Esophagus (tissue), 2 donors: ENCODE measurements around the gene KRTAP10-9. TPM values are rescaled to one million over a fixed set of nuclear protein-coding genes. Genes with fewer than 3 reads are reported as not detected.
"Not testable (repeated sequence)": the region's sequence is repeated elsewhere in the genome, so short reads cannot be mapped to it uniquely, and the experiment has no call there.

ENCODE experiments used
- H3K27ac ChIP-seq, 2 donors: one replicate each; pipeline ENCODE4 v1.5.1; 2013; ENCODE audit warnings: low read depth in 2 of 2, mild to moderate bottlenecking in 2 of 2, inconsistent platforms in 1 of 2, low read length in 1 of 2, moderate library complexity in 1 of 2
- H3K27me3 ChIP-seq, 2 donors: one replicate each; pipeline ENCODE4 v1.6.1; 2013; ENCODE audit warnings: low read length in 2 of 2, control low read depth in 1 of 2, mild to moderate bottlenecking in 1 of 2; ENCODE audit not compliant: insufficient read depth in 2 of 2, control insufficient read depth in 1 of 2
- H3K36me3 ChIP-seq, 2 donors: one replicate each; pipeline ENCODE4 v1.6.1; 2013; ENCODE audit warnings: low read length in 1 of 2; ENCODE audit not compliant: control insufficient read depth in 2 of 2, insufficient read depth in 2 of 2
- H3K4me1 ChIP-seq, 2 donors: one replicate each; pipeline ENCODE4 v1.6.1; 2013; ENCODE audit warnings: low read length in 1 of 2; ENCODE audit not compliant: control insufficient read depth in 2 of 2, insufficient read depth in 2 of 2
- H3K4me3 ChIP-seq, 2 donors: one replicate each; pipeline ENCODE4 v1.5.1; 2013; ENCODE audit warnings: low read length in 2 of 2, mild to moderate bottlenecking in 2 of 2, low read depth in 1 of 2, moderate library complexity in 1 of 2
- H3K9me3 ChIP-seq, 2 donors: one replicate each; pipeline ENCODE4 v1.6.1; 2013; ENCODE audit warnings: mild to moderate bottlenecking in 2 of 2, low read depth in 1 of 2, low read length in 1 of 2, moderate library complexity in 1 of 2; ENCODE audit not compliant: control insufficient read depth in 2 of 2, insufficient read depth in 1 of 2
- WGBS, 2 donors: extraction: QIAGEN DNeasy Blood & Tissue Kit; methylation state at CpG; one replicate each; pipeline ENCODE4 v1.1.7; 2013; 5-methylcytosine and 5-hydroxymethylcytosine counted together
- polyA plus RNA-seq, 2 donors: library from polyadenylated mRNA; stranded (reverse); fragments of 200-250 nt; gene quantifications; one replicate each; pipeline ENCODE4 v1.2.3, GENCODE V29; 2013
- donor health status: healthy with polysubstance abuse.
- donor health status: Bipolar disorder and iron deficiency.

The KRTAP10-9 gene
- polyA plus RNA-seq, 2 donors, result not detected

DNA sequence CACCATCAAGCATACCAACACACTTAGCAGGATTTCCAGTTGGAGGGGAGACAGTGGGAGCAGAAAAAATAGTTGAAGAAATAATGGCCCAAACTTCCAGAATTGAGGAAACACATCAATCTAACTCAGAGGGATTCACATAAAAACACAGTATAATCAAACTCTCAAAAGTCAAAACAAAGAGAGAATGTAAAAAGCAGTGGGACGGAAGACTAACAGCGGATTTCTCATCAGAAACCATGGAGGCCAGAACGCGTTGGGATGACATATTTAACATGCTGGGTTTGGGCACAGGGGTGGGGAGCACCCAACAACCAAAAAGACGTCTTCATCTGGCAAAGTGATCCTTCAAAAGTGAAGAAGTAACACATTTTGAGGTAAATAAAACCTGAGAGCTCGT is 7.0 kb upstream of the KRTAP10-9 start:
- Histone ChIP-seq H3K27ac (no peak overlapping the region), H3K36me3 (no peaks in the 10 kb centered on the region), H3K27me3 (no peaks in the 10 kb centered on the region), H3K9me3 (no peaks in the 10 kb centered on the region), H3K4me3 (no peak overlapping the region), H3K4me1 (no peaks in the 10 kb centered on the region)
- WGBS, 2 donors, result 90 to 91% methylated on average over 6 of the region's 6 CpGs

DNA sequence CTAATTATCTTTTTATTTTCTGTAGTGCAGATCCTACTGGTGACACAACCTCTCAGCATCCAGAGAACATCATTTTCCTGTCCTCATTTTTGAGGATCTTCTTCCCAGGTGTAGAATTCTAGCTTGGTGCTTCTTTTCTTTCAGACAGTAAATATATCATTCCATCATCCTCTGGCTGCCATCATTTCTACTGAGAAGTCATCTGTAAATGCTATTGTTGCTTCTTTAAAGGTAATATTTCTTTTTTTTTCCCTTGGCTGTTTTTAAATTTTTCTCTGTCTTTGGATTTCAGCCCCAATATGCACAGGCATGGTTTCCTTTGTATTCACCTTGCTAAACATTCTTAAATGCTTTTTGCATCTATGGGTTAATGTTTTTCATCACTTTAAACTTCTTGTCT is 3.3 kb upstream of the KRTAP10-9 start:
- H3K9me3 ChIP-seq, result no peaks in the 10 kb centered on the region
- no peaks in the 10 kb centered on the region for H3K36me3 ChIP-seq
- H3K27ac ChIP-seq, result no peak overlapping the region
- H3K27me3 ChIP-seq, result no peaks in the 10 kb centered on the region
- H3K4me1 ChIP-seq, result peaks cover 0 to 2% of the 10 kb centered on the region in 2 donors
- no peak overlapping the region for H3K4me3 ChIP-seq

GRCh38 chr21:44625756-44626155 is 1.1 kb upstream of the KRTAP10-9 start:
- WGBS, 2 donors, result 87% methylated on average over 7 of the region's 7 CpGs
- H3K36me3 ChIP-seq, result no peaks in the 10 kb centered on the region

GRCh38 chr21:44626262-44626661 is 631 bp upstream of the KRTAP10-9 start:
- H3K4me3 ChIP-seq, result no peak overlapping the region
- no peaks in the 10 kb centered on the region for H3K27me3 ChIP-seq
- no peak overlapping the region for H3K27ac ChIP-seq
- H3K4me1 ChIP-seq, result peaks cover 0 to 2% of the 10 kb centered on the region in 2 donors
- H3K36me3 ChIP-seq, result no peaks in the 10 kb centered on the region
- WGBS, 2 donors, result 70 to 71% methylated on average over 10 of the region's 10 CpGs
- H3K9me3 ChIP-seq, result peaks cover 0 to 3% of the 10 kb centered on the region in 2 donors

More at GRCh38 chr21:44625756-44626155, 1.1 kb upstream of the KRTAP10-9 start:
- Histone ChIP-seq H3K4me3 (no peak overlapping the region), H3K27ac (no peak overlapping the region), H3K9me3 (peaks cover 0 to 3% of the 10 kb centered on the region in 2 donors), H3K27me3 (no peaks in the 10 kb centered on the region), H3K4me1 (peaks cover 0 to 2% of the 10 kb centered on the region in 2 donors)

GRCh38 chr21:44627181-44627822 is 409 bp downstream of the KRTAP10-9 start:
- not testable (repeated sequence) for H3K27me3 ChIP-seq, H3K36me3 ChIP-seq, H3K27ac ChIP-seq, H3K4me3 ChIP-seq, H3K9me3 ChIP-seq, H3K4me1 ChIP-seq
- 68 to 86% methylated on average over 13 to 20 of the region's 20 CpGs for WGBS, 2 donors

DNA sequence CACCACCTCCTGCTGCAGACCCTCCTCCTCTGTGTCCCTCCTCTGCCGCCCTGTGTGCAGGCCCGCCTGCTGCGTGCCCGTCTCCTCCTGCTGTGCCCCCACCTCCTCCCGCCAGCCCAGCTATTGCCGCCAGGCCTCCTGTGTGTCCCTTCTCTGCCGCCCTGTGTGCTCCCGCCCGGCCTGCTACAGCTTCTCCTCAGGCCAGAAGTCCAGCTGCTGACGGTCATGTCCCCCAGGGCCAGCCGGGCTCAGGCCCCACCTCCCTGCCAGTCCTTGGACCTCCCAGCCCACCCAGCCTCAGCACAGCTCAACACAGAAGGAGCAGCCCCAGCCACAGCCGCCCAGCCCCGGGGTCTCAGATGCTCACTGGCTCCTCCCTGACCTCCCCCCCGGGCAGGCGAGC is 939 bp downstream of the KRTAP10-9 start:
- H3K27me3 ChIP-seq, H3K4me3 ChIP-seq, H3K4me1 ChIP-seq, H3K27ac ChIP-seq, H3K9me3 ChIP-seq, H3K36me3 ChIP-seq: not testable (repeated sequence)
- 38 to 62% methylated on average over 14 to 15 of the region's 15 CpGs for WGBS, 2 donors

DNA sequence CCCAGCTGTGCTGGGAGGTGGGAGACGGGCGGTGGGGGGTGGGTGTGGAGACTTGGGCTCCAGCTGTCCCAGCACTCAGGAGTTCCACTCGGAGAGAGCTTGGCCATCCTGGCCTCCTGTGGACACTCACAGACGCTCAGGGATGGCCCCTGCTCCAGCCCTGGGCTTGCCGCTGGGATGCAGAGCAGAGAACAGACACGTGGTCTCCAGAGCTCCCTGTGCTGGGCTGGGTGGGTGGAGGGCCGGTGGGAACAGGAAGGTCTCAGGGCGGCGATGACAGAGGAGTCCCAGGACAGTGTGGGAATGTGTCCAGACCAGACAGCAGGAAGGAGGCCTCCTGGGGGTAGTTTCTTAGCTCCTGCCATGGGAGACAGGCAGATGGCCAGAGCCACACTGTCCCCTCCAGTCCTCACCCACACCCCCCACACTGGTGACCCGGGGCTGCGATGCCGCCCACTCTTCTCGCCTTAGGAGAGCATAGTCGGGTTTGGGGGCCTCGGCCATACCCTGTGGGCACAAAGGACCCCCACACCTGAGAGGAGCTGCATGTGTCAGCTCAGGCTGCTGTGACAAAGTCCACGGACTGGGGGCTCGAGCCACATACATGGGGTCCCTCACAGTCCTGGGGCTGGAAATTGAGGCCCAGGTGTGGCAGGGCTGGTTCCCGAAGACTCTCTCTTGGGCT is 2.0 kb downstream of the KRTAP10-9 start:
- Histone ChIP-seq H3K27me3 (no peaks in the 10 kb centered on the region), H3K4me3 (no peak overlapping the region), H3K27ac (no peak overlapping the region), H3K9me3 (peaks cover 0 to 3% of the 10 kb centered on the region in 2 donors), H3K4me1 (peaks cover 0 to 2% of the 10 kb centered on the region in 2 donors), H3K36me3 (no peaks in the 10 kb centered on the region)
- 76 to 82% methylated on average over 18 of the region's 18 CpGs for WGBS, 2 donors

- Histone ChIP-seq H3K27me3 (no peaks in the 10 kb centered on the region), H3K9me3 (peaks cover 0 to 3% of the 10 kb centered on the region in 2 donors), H3K4me1 (peaks cover 0 to 2% of the 10 kb centered on the region in 2 donors), H3K27ac (no peak overlapping the region), H3K36me3 (no peaks in the 10 kb centered on the region), H3K4me3 (no peak overlapping the region)
- 74 to 84% methylated on average over 2 of the region's 2 CpGs for WGBS, 2 donors
Measured at GRCh38 chr21:44630440-44630839, 3.5 kb downstream of the KRTAP10-9 start.

DNA sequence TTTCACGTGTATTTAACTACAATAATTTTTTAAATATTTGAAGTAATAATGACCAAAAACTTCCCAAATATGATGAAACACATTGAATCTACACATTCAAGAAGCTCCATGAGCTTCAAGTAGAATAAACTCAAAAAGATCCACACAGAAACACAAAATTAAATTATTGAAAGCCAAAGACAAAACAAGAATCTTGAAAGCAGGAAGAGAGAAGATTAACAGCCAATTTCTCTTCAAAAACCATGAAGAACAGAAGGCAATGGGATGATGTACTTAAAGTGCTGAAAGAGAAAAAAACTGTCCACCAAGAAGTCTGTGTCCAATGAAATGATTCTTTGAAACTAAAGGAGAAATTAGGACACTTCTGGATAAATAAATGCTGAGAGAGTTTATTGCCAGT is 5.2 kb downstream of the KRTAP10-9 start:
- peaks cover 0 to 3% of the 10 kb centered on the region in 2 donors for H3K9me3 ChIP-seq
- H3K27ac ChIP-seq, result no peak overlapping the region
- no peaks in the 10 kb centered on the region for H3K36me3 ChIP-seq
- H3K4me3 ChIP-seq, result no peak overlapping the region
- peaks cover 0 to 5% of the 10 kb centered on the region in 2 donors for H3K27me3 ChIP-seq
- 88 to 89% methylated on average over 1 of the region's 1 CpG for WGBS, 2 donors
- H3K4me1 ChIP-seq, result peaks cover 0 to 2% of the 10 kb centered on the region in 2 donors
